Esophagus muscularis mucosa (tissue), 4 donors: ENCODE results near the gene LAMP5.

ENCODE experiments used
- EP300 ChIP-seq: sonication (generic); formaldehyde crosslinking; IDR thresholded peaks from one replicate; pipeline ENCODE4 v1.6.1; 2017; ENCODE audit warnings: antibody characterized with exemption
- POLR2A ChIP-seq: fragments of 450-650 bp; IDR thresholded peaks from one replicate; pipeline ENCODE4 v1.6.1; 2017; ENCODE audit warnings: antibody characterized with exemption, moderate library complexity, mild to moderate bottlenecking, low read depth
- POLR2AphosphoS5 ChIP-seq, 2 donors: sonication (generic); formaldehyde crosslinking; IDR thresholded peaks; one replicate each; pipeline ENCODE4 v1.6.1; 2017; ENCODE audit warnings: antibody characterized with exemption in 2 of 2
- TF ChIP-seq, protein P1 (sequence below), 3 experiments: fragments of 200-600 bp in 2 of 3; fragments of 450-650 bp in 1 of 3; sonication (generic) in 2 of 3; IDR thresholded peaks; one replicate each; pipeline ENCODE4 v1.5.1; 2017 to 2019; ENCODE audit warnings: antibody characterized with exemption in 3 of 3, mild to moderate bottlenecking in 2 of 3, moderate library complexity in 1 of 3

DNA sequence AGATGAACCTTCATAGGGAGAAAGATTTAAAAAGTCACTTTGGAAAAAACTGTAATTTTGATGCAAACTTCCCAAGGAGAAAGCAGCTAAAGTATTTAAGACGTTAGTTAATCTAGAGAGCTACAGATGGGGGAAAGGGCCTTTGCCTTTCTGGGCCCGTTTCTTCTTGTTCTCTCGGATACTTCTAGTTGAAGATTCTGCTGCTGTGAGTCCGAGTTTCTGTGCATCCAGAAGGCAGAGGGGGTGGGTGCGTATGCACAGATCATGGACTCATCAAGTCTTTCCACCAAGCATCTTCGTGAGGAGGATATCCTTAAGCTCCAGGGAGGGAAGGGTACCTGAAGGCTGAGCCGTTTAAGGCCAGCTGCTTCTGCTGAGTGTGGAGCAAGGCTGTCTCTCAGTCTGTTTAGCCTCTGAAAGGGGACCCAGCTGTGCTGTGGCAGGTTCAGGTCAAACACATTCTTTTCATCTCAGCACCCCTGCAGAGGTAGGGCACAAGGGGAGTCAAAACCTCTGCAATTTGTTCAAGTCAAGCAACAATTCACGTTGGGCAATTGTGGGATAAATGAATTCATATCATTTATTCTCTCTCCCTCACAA is 4.3 kb downstream of the LAMP5 start:
- no peak for TF ChIP-seq POLR2AphosphoS5 (IDR thresholded peaks at IDR 0.05)
- TF ChIP-seq, protein P1, sequence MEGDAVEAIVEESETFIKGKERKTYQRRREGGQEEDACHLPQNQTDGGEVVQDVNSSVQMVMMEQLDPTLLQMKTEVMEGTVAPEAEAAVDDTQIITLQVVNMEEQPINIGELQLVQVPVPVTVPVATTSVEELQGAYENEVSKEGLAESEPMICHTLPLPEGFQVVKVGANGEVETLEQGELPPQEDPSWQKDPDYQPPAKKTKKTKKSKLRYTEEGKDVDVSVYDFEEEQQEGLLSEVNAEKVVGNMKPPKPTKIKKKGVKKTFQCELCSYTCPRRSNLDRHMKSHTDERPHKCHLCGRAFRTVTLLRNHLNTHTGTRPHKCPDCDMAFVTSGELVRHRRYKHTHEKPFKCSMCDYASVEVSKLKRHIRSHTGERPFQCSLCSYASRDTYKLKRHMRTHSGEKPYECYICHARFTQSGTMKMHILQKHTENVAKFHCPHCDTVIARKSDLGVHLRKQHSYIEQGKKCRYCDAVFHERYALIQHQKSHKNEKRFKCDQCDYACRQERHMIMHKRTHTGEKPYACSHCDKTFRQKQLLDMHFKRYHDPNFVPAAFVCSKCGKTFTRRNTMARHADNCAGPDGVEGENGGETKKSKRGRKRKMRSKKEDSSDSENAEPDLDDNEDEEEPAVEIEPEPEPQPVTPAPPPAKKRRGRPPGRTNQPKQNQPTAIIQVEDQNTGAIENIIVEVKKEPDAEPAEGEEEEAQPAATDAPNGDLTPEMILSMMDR (IDR thresholded peaks at IDR 0.05): no peak
- TF ChIP-seq EP300: no peak
- TF ChIP-seq POLR2A: no peak
